CD4-positive, alpha-beta T cell treated with Interleukin-12 subunit alpha and Interleukin-12 subunit beta, for 1 hour (primary cell): ENCODE measurements around the gene PEAK3.

Source experiments
- DNase-seq: peaks from one replicate; pipeline ENCODE4 v3.0.0-alpha.2; 2020

The PEAK3 gene

DNA sequence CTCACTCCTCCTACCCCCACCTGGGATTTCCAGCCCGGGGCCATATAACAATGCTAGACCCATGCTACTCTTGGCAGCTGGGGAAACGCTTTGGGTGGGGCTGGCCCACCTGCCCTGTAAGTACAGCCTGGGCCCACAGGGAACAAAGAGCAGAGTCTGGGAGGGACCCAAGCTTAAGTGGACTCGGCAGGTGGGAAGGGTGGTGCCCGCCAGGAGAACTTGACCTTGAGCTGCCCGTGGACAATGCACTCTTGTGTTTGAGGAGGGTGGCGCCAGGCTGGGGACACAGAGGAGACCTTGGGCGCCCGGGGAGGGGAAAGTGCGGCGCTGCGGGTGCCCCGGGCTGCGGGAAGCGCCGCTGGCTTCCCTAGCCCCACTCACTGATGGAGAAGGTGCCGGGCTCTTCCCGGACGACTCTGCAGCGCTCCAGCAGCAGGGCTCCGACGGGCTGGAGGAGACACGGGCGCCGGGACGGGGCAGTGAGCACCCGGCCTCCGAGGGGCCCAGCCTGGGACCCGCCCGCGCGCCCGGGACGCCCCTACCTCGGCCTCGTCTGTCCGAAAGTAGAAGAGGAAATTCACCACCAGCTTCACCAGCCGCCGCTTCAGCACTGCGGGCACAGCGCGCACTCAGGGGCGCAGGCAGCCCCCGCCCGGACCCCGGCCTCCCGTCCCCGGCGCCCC is 46.5 kb downstream of the PEAK3 start:
- DNase-seq: no peak

DNA sequence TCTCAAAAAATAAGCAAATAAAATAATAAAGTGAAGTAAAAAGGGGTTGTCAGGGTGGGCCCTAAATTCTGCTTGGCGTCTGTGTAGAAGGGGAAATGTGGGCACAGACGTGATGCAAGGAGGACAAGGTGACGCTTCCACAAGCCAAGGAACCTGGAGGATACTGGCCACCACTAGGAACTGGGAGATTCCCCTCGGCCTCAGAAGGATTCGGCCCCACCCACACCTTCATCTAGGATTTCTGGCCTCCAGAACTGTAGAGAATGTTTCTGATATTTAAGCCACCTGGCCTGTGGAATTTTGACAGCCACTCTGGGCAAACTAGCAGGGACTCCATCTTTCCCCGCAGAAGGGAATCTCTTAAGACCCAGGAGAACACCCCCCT is 47.0 kb downstream of the PEAK3 start:
- no peak for DNase-seq

DNA sequence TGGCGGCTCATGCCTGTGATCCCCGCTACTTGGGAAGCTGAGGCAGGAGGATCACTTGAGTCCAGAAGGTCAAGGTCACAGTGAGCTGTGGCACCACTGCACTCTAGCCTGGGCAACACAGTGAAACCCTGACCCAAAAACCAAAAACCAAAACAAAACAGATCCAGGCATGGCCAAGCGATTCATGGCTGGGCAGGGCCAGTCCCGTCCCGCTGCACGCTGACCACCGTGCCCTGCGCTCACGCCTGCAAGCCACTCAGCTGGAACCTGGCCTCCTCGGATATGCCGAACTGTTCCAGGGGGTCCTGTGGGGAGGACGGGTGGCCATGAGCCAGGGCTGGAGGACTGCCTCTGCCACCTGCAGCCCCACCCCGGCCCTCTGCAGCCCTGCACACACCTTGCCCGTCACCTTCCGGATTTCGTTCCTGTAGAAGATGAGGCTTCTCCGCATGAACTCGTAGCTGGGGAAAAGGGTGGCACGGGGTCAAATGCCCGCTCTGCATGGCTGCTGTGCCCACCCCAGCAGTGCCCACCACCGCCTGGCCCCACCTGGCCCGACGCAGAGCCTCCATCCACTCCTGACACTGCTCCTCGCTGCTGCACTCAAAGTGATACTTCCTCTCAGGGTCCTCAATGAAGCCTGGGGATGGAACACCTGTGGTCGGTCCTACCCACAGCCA is 48.2 kb downstream of the PEAK3 start:
- no peak for DNase-seq

GRCh38 chr19:2232286-2233151 is 49.5 kb downstream of the PEAK3 start:
- no peak for DNase-seq

DNA sequence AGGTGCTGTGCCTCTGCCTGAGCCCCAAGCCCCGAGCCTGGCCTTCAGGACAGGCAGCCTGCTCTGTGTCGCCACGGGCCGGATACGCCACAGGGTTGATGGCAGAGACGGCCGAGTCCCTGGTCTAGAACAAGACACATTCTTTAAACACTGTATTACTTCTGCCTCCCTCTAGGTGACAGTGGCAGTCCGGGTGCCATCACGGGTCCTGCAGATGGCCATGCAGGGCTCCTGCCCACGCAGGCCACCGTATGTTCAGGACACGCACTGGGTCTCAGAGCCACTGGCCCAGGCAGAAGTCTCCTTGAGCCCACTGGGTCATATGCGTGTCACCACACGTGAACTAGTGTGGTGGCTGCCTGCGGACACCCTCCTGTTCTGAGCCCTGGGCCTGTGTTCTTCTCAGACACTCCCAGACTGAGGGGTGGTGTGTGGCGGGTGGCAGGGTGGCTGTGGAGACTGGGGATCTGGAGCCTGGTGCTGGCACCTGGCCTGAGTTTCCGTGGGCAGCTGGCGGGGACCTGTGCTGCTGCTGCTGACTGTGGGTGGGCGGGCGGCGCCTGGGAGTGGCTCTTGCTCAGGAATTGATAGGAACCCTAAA is 50.3 kb downstream of the PEAK3 start:
- DNase-seq: no peak

- DNase-seq: no peak
Measured at GRCh38 chr19:2230807-2231533, 51.0 kb downstream of the PEAK3 start.

GRCh38 chr19:2230033-2230531 is 51.9 kb downstream of the PEAK3 start:
- no peak for DNase-seq

DNA sequence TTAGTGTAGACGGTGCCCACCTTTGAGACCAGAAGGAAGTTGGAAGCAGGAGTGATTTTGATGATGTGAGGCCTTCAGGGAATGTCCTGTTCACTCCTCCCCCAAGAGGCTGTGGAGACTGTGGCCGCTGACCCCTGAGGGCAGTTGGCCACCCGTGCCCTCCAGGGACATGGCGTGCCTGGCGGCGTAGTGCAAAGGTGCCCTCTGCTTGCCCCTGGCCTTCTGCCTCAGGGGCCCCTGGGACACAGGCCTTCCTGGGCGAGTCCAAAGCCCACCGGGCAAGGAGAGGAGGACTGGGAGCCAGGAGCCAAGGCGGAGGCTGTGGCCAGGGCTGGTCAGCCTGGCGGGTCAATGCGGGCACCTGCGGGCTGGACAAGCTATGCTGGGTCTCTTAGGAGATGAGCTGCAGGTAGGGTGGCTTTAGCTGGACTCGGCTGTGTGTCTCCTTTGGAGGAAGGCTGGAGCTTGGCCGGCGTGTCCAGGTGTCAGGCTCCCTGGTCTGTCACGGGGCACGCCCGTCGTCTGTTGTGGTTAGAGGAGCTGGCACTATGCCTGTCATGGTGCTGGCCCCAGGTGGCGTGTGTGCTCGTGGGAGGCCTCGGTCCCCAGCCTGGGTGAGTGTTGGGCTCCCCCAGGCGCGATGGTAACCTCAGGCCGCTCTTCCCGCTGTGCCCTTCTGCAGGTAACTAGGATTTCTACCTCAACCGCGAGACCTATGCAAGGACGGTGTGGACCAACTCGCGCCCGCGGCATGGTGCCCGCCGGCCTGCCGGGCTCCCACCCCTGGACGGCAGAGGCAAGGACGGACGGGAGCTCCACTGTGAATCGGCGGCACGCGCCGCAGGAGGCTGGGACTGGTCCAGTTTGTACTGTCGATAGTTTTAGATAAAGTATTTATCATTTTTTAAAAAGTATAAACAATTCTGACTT is 52.6 kb downstream of the PEAK3 start:
- no peak for DNase-seq

DNA sequence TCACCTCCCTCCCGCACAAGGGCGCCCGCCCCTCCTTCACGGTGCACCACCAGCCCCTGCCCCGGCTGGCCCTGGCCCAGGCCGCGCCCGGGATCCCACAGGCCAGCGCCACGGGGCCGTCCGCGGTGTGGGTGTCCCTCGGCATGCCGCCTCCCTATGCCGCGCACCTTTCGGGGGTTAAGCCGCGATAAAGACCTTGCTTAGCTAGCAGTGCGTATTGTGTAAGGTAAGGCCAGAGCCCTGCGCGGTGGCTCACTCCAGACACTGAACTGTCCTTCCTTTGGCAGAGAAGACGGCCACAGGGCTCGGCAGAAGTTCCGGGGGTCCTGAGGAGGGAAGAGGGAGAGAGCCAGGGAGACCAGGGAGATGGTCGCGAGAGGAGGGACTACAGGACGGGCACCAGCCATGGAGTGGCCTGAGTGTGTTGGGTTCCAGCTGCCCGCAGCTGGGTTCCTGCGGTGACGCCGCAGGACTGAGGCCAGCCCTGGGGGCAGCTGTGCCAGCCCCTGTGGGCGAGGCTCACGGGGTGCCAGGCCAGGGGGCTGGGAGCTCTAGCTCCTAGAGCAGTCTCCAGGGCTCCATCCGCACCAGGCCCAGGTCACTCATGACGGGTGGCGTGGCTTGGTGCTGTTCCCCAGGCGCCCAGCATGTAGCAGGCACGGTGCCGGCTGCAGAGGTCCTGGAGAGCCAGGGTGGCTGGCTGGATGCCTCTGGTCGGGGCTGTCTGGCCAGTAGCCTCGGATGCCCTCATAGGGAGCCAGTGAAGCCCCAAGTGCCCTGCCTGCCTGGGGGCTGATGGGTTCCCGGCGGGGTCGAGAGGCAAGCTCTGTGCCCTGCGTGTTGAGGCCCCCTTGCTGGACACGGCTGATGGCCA is 53.6 kb downstream of the PEAK3 start:
- no peak for DNase-seq

GRCh38 chr19:2227415-2228156 is 54.4 kb downstream of the PEAK3 start:
- no peak for DNase-seq

DNA sequence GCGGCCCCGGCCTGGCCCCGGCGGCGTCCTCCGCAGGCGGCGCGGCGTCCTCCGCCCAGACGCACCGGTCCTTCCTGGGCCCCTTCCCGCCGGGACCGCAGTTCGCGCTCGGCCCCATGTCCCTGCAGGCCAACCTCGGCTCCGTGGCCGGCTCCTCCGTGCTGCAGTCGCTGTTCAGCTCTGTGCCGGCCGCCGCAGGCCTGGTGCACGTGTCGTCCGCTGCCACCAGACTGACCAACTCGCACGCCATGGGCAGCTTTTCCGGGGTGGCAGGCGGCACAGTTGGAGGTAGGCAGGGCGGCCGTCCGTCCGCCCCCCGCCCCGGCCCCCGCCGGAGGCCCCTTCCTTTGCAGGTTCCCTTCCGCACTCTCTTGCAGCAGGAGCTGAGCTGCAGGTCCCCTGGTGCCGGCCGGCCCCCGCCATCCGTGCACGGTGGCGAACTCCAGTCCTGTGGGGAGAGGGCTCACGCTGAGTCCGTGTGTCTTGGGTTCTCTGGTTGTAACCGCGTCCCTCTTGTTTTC is 55.1 kb downstream of the PEAK3 start:
- DNase-seq: no peak

DNA sequence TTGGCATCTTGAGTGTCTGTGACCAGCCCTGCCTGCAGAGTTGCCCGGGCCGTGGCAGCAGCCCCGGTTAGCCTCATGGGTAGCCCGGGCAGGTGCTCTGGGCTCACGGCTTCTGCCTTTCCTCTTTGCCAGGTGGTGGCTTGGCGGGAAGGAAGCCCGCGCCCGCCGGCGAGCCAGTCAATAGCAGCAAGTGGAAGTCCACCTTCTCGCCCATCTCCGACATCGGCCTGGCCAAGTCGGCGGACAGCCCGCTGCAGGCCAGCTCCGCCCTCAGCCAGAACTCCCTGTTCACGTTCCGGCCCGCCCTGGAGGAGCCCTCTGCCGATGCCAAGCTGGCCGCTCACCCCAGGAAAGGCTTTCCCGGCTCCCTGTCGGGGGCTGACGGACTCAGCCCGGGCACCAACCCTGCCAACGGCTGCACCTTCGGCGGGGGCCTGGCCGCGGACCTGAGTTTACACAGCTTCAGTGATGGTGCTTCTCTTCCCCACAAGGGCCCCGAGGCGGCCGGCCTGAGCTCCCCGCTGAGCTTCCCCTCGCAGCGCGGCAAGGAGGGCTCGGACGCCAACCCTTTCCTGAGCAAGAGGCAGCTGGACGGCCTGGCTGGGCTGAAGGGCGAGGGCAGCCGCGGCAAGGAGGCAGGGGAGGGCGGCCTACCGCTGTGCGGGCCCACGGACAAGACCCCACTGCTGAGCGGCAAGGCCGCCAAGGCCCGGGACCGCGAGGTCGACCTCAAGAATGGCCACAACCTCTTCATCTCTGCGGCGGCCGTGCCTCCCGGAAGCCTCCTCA is 55.7 kb downstream of the PEAK3 start:
- no peak for DNase-seq

DNA sequence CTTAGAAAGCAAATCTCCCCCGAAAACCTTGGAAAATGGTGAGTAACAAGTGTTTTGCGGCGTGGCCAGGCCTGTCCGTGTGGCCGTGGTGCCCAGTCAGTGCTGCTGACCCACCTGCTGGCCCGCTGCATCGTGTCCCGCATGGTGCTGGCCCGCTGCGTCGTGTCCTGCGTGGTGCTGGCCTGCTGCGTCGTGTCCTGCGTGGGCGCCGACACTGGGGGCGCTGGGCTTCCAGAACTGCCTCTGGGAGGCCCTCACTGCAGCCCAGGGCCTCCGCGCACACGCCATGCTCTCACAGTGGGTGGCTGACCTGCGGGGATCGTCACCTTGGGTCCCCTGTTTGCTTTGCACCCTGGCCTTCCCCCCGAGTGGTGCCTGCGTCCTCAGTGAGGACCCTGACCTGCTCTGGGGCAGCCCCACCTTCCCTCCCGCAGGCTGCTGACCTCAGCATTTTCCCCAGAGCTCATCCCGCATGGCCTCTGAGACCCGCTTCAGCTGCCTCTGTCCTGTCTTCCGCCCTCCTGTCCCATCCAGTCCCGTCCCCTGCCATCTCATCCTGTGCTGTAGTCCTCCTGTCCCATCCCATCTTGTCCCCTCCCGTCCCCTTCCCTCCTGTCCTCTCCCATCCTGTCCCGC is 56.4 kb downstream of the PEAK3 start:
- DNase-seq: no peak

- no peak for DNase-seq
Measured at GRCh38 chr19:2224754-2225349, 57.1 kb downstream of the PEAK3 start.
